Esophagus squamous epithelium (tissue), 5 donors: ENCODE data around the gene PRXL2C. TPM values are rescaled to one million over a fixed set of nuclear protein-coding genes. Genes with fewer than 3 reads are reported as not detected.
"Not testable (repeated sequence)": the region's sequence is repeated elsewhere in the genome, so short reads cannot be mapped to it uniquely, and the experiment has no call there.

Experiments used
- DNase-seq: peaks from one replicate; lab custom pipeline; 2025; lab: John Stamatoyannopoulos, UW
- H3K27ac ChIP-seq, 4 donors: fragments of 200-600 bp; sonication (generic); one replicate each; pipeline ENCODE4 v1.5.1; 2016 to 2019; ENCODE audit warnings: mild to moderate bottlenecking in 1 of 4
- H3K27me3 ChIP-seq, 4 donors: fragments of 200-600 bp; sonication (generic); 1 replicate in 3 of 4; 2 replicates in 1 of 4; pipeline versions ENCODE4 v1.5.1 to v1.6.0; 2017 to 2021; ENCODE audit warnings: antibody characterized with exemption in 1 of 4
- H3K36me3 ChIP-seq, 3 donors: fragments of 200-600 bp; sonication (generic); one replicate each; pipeline ENCODE4 v1.5.1; 2016 to 2019
- H3K4me1 ChIP-seq, 3 donors: fragments of 200-600 bp; sonication (generic); one replicate each; pipeline ENCODE4 v1.5.1; 2017 to 2019
- H3K4me3 ChIP-seq, 4 donors: fragments of 200-600 bp; sonication (generic); 1 replicate in 3 of 4; 2 replicates in 1 of 4; pipeline ENCODE4 v1.5.1; 2016 to 2019; ENCODE audit warnings: mild to moderate bottlenecking in 2 of 4, moderate library complexity in 1 of 4
- H3K9me3 ChIP-seq, 3 donors: fragments of 200-600 bp; sonication (generic); one replicate each; pipeline ENCODE4 v1.5.1; 2016 to 2019
- CTCF ChIP-seq, 6 experiments: fragments of 450-650 bp in 4 of 6; fragments of 200-600 bp in 2 of 6; sonication (generic) in 2 of 6; IDR thresholded peaks; one replicate each; pipeline ENCODE4 v1.5.1; 2016 to 2019; ENCODE audit warnings: antibody characterized with exemption in 6 of 6, mild to moderate bottlenecking in 4 of 6, moderate library complexity in 4 of 6
- POLR2A ChIP-seq, 4 donors: fragments of 450-650 bp; IDR thresholded peaks; one replicate each; pipeline ENCODE4 v1.6.1; 2017; ENCODE audit warnings: antibody characterized with exemption in 4 of 4, mild to moderate bottlenecking in 4 of 4, moderate library complexity in 3 of 4
- WGBS, 2 donors: methylation state at CpG; one replicate each; pipeline ENCODE4 v1.1.5; 2018; 5-methylcytosine and 5-hydroxymethylcytosine counted together
- intact Hi-C: fragments of 100-400 bp; cut with DNase I; formaldehyde crosslinking; loops from one replicate; pipeline ENCODE4 v1.15.0; 2022
- total RNA-seq, 4 donors: library from RNA; depleted of rRNA; stranded (reverse); fragments of >200 nt; gene quantifications; one replicate each; pipeline ENCODE4 v1.1.0, GENCODE V29; 2016
- donor health status: DM: yes; HTN: yes; CAD: no.

PRXL2C gene
- total RNA-seq, 4 donors from 2014 or later, result 0.95 to 12.2 (median 5.6) TPM

DNA sequence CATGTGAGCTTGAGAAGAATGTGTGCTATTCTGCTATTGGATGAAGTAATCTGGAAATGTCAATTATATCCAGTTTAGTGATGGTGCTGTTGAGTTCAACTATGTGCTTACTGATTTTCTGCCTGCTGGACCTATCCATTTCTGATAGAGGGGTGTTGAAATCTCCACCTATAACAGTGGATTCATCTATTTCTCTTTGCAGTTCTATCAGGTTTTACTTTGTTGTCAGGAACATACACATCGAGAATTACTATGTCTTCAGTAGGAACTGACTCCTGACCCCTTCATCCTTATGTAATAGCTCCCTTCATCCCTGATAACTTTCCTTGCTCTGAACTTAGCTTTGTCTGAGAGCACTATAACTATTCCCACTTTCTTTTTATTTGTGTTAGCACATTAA, 18.7 kb downstream of the PRXL2C start:
- Histone ChIP-seq H3K27ac (no peak overlapping the region), H3K4me3 (no peak overlapping the region)
- WGBS, 2 donors, result 87 to 89% methylated on average over 1 of the region's 1 CpG

DNA sequence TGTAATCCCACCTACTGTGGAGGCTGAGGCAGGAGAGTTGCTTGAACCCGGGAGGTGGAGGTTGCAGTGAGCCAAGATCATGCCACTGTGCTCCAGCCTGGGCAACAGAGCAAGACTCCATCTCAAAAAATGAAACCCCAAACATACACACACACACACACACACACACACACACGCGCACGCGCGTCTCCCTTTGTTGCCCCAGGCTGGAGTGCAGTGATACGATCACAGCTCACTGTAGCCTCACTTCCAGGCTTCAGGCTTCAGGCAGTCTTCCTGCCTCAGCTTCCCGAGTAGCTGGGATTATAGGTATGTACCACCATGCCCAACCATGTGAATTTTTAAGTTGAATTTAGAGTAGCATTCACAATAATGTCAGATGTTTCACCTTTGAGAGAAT, 21.5 kb downstream of the PRXL2C start:
- DNase-seq, H3K27ac ChIP-seq, H3K9me3 ChIP-seq, H3K36me3 ChIP-seq, H3K4me1 ChIP-seq, H3K4me3 ChIP-seq, intact Hi-C loops: not testable (repeated sequence)
- 79 to 93% methylated on average over 7 of the region's 8 CpGs for WGBS, 2 donors
- peaks cover 0 to 11% (median 0%) of the 10 kb centered on the region in 4 donors for H3K27me3 ChIP-seq

More for the DNA sequence above, 18.7 kb downstream of the PRXL2C start:
- H3K36me3 ChIP-seq, result peaks cover 0 to 6% (median under 1%) of the 10 kb centered on the region in 3 donors
- no peak for DNase-seq
- no peaks in the 10 kb centered on the region for H3K4me1 ChIP-seq
- intact Hi-C loops, result no loop called here
- TF ChIP-seq CTCF (IDR thresholded peaks at IDR 0.05) (no peak), POLR2A (IDR thresholded peaks at IDR 0.05) (no peak)
- H3K9me3 ChIP-seq, result no peaks in the 10 kb centered on the region
- H3K27me3 ChIP-seq, result peaks cover 0 to 11% (median 0%) of the 10 kb centered on the region in 4 donors

- DNase-seq, result no peak
- intact Hi-C loops, result no loop called here
- H3K27ac ChIP-seq, result no peak overlapping the region
- no peak overlapping the region for H3K4me3 ChIP-seq
- H3K27me3 ChIP-seq, result peaks cover 0 to 8% (median 0%) of the 10 kb centered on the region in 4 donors
- TF ChIP-seq POLR2A (IDR thresholded peaks at IDR 0.05) (no peak), CTCF (IDR thresholded peaks at IDR 0.05) (no peak)
- no peaks in the 10 kb centered on the region for H3K4me1 ChIP-seq
- H3K36me3 ChIP-seq, result no peaks in the 10 kb centered on the region
- WGBS, 2 donors, result 74 to 81% methylated on average over 6 of the region's 6 CpGs
- no peaks in the 10 kb centered on the region for H3K9me3 ChIP-seq
Measured at GRCh38 chr9:96626912-96627311, 28.2 kb downstream of the PRXL2C start.

- no peak overlapping the region for H3K4me3 ChIP-seq
- H3K9me3 ChIP-seq, result no peaks in the 10 kb centered on the region
- TF ChIP-seq CTCF (IDR thresholded peaks at IDR 0.05) (no peak), POLR2A (IDR thresholded peaks at IDR 0.05) (no peak)
- WGBS, 2 donors, result 74 to 80% methylated on average over 4 of the region's 4 CpGs
- H3K27ac ChIP-seq, result no peak overlapping the region
- peaks cover 0 to 11% (median 0%) of the 10 kb centered on the region in 4 donors for H3K27me3 ChIP-seq
- intact Hi-C loops, result no loop called here
- DNase-seq, result no peak
- H3K36me3 ChIP-seq, result no peaks in the 10 kb centered on the region
- peaks cover 7 to 23% (median 8%) of the 10 kb centered on the region in 3 donors for H3K4me1 ChIP-seq
Measured at GRCh38 chr9:96621618-96622017, 33.5 kb downstream of the PRXL2C start.

DNA sequence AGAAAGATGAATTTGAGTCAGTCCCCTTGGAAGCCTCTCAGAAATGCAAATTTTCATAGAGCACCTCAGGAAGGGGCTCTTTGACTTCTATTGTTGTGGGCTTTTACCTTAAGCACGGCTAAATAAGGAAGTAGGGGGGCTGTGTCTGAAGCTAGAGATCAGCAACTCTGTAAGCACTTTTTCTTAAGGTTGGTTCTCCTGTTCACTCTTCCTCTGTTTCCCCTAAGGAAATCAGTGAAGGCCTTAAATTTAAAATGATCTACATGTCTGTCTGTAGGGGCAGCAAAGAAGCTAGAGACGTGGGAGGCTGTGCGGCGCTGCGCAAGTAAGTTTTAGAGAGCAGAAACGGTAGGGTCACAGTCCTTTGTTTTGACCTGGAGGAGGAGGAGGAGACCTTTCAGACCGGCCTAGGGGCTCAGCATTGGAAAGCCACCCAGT, 34.3 kb downstream of the PRXL2C start:
- no peaks in the 10 kb centered on the region for H3K9me3 ChIP-seq
- TF ChIP-seq CTCF (IDR thresholded peaks at IDR 0.05), result no peak
- TF ChIP-seq POLR2A (IDR thresholded peaks at IDR 0.05), result no peak
- no peaks in the 10 kb centered on the region for H3K36me3 ChIP-seq
- intact Hi-C loops, result no loop called here
- H3K4me1 ChIP-seq, result peaks cover 7 to 23% (median 8%) of the 10 kb centered on the region in 3 donors
- H3K27me3 ChIP-seq, result peaks cover 0 to 11% (median 0%) of the 10 kb centered on the region in 4 donors
- H3K4me3 ChIP-seq, result no peak overlapping the region
- no peak overlapping the region for H3K27ac ChIP-seq
- DNase-seq, result no peak
- 54 to 70% methylated on average over 7 of the region's 7 CpGs for WGBS, 2 donors

- no peak for DNase-seq
- H3K27me3 ChIP-seq, result peaks cover 0 to 11% (median 0%) of the 10 kb centered on the region in 4 donors
- peak overlapping the region; percentile 54 to 89 (median 82) for H3K4me3 ChIP-seq
- peaks cover 7 to 23% (median 8%) of the 10 kb centered on the region in 3 donors for H3K4me1 ChIP-seq
- no peaks in the 10 kb centered on the region for H3K36me3 ChIP-seq
- no peaks in the 10 kb centered on the region for H3K9me3 ChIP-seq
- intact Hi-C loops, result no loop called here
- 44 to 48% methylated on average over 11 of the region's 11 CpGs for WGBS, 2 donors
- peak overlapping the region; percentile 67 to 87 (median 82) for H3K27ac ChIP-seq
- TF ChIP-seq POLR2A (IDR thresholded peaks at IDR 0.05) (no peak), CTCF (IDR thresholded peaks at IDR 0.05) (no peak)
Measured at GRCh38 chr9:96620181-96620514, 35.0 kb downstream of the PRXL2C start.
